CD4-positive, alpha-beta memory T cell (primary cell): ENCODE data around the gene LBHD2. TPM values are rescaled to one million over a fixed set of nuclear protein-coding genes. Genes with fewer than 3 reads are reported as not detected.
"Not testable (repeated sequence)": the region's sequence is repeated elsewhere in the genome, so short reads cannot be mapped to it uniquely, and the experiment has no call there.

Experiments
- CTCF ChIA-PET: fragments of 350-600 bp; sonication (Branson Sonifier 250); formaldehyde crosslinking; loops from one replicate; lab custom pipeline; 2021; ENCODE audit warnings: inconsistent platforms; ENCODE audit not compliant: partially characterized antibody; lab: Charles Lee
- POLR2A ChIA-PET: fragments of 350-600 bp; sonication (Branson Sonifier 250); formaldehyde crosslinking; loops from one replicate; lab custom pipeline; 2021; ENCODE audit not compliant: partially characterized antibody; lab: Charles Lee
- DNase-seq, 5 donors: peaks; one replicate each; pipeline versions ENCODE4 v3.0.0 to v3.0.0-alpha.2; 2020 to 2022; ENCODE audit warnings: mixed read lengths in 1 of 5
- H3K27ac ChIP-seq: one replicate; pipeline ENCODE4 v1.7.0; 2013; ENCODE audit warnings: low read depth, low read length
- H3K27me3 ChIP-seq: 2 replicates; pipeline ENCODE4 v1.7.0; 2013; ENCODE audit warnings: mild to moderate bottlenecking, low read length, moderate library complexity; ENCODE audit not compliant: insufficient read depth
- H3K36me3 ChIP-seq: 2 replicates; pipeline ENCODE4 v1.7.0; 2013; ENCODE audit warnings: mild to moderate bottlenecking, low read length, moderate library complexity; ENCODE audit not compliant: insufficient read depth
- H3K4me1 ChIP-seq: 2 replicates; pipeline ENCODE4 v1.7.0; 2013; ENCODE audit warnings: mild to moderate bottlenecking, low read length, moderate library complexity; ENCODE audit not compliant: insufficient read depth
- H3K4me3 ChIP-seq, 2 donors: one replicate each; pipeline ENCODE4 v1.7.0; 2013; ENCODE audit warnings: low read length in 2 of 2, mild to moderate bottlenecking in 1 of 2
- H3K9me3 ChIP-seq, 2 donors: one replicate each; pipeline ENCODE4 v1.7.0; 2013; ENCODE audit warnings: low read length in 2 of 2, control low read depth in 1 of 2; ENCODE audit not compliant: control insufficient read depth in 1 of 2
- H3K27ac Mint-ChIP-seq, 7 donors: one replicate each; pipeline ENCODE4 v1.8.0; 2020 to 2021; ENCODE audit warnings: mixed read lengths in 7 of 7, mild to moderate bottlenecking in 6 of 7, inconsistent platforms in 3 of 7, moderate library complexity in 3 of 7
- H3K27me3 Mint-ChIP-seq, 2 donors: one replicate each; pipeline ENCODE4 v1.8.0; 2020 to 2021; ENCODE audit warnings: mixed read lengths in 2 of 2
- H3K36me3 Mint-ChIP-seq, 2 donors: one replicate each; pipeline ENCODE4 v1.8.0; 2020 to 2021; ENCODE audit warnings: mixed read lengths in 2 of 2, inconsistent platforms in 1 of 2, mild to moderate bottlenecking in 1 of 2
- H3K4me1 Mint-ChIP-seq, 4 donors: one replicate each; pipeline ENCODE4 v1.8.0; 2020 to 2021; ENCODE audit warnings: mixed read lengths in 4 of 4, mild to moderate bottlenecking in 1 of 4
- H3K4me3 Mint-ChIP-seq, 8 donors: one replicate each; pipeline ENCODE4 v1.8.0; 2020 to 2021; ENCODE audit warnings: mixed read lengths in 8 of 8, mild to moderate bottlenecking in 7 of 8, moderate library complexity in 6 of 8, inconsistent platforms in 3 of 8
- H3K9me3 Mint-ChIP-seq, 8 donors: one replicate each; pipeline ENCODE4 v1.8.0; 2020 to 2021; ENCODE audit warnings: mixed read lengths in 8 of 8, mild to moderate bottlenecking in 5 of 8, inconsistent platforms in 3 of 8, moderate library complexity in 1 of 8
- intact Hi-C: fragments of 100-400 bp; cut with micrococcal nuclease; formaldehyde crosslinking; loops from one replicate; pipeline ENCODE4 v1.15.1; 2023
- polyA plus RNA-seq, 2 donors: library from polyadenylated mRNA; unstranded; fragments of 300-500 nt; fragmentation: Illumina TruSeq; gene quantifications; one replicate each; pipeline ENCODE4 v1.2.3, GENCODE V29; 2021
- total RNA-seq, 2 experiments: library from RNA; stranded (reverse); gene quantifications; one replicate each; pipeline ENCODE4 v1.2.3, GENCODE V29; 2021

Gene LBHD2
- total and polyA plus RNA-seq, 4 experiments from 2014 or later, result not detected

DNA sequence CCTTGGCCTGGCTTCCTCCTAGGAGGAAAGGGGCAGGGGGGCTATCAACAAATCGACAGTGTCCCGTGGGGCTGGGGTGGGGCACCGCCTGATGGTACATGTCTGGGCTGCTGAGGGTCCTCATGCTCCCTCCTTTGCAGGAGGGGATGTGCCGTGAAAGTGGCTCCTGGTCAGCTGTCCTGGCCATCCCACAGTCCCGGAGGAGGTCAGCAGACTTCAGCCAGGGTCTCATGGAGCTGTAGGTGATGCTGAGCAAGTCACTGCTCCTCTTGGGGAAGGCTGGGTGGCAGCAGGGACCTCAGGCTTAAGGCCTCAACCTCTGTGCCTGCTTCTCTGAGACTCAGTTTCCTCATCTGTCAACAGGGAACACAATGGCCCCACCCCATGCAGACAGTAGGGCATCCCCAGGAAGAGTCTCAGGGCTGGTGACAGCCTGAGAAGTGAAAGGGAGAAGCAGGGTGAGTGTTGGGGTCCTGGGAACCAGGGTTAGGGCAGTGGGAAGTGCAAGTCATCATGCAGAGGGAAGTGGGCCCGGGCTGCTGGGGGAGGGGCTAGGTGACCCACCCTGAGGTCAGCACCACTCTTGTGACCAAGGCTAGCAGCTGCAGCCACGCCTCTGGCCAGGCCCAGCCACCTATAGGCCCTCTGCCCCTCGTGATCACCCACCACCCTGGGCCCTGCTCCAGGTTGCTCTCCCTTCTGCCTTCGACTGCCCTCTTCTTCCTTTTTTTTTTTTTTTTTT, 34.8 kb downstream of the LBHD2 start:
- H3K27ac ChIP-seq, result no peak overlapping the region
- H3K4me3 Mint-ChIP-seq, result no peak overlapping the region
- peaks cover 7 to 10% (median 9%) of the 10 kb centered on the region in 4 donors for H3K4me1 Mint-ChIP-seq
- DNase-seq, result no peak
- H3K36me3 ChIP-seq, result no peaks in the 10 kb centered on the region
- peaks cover under 1% of the 10 kb centered on the region for H3K27me3 ChIP-seq
- intact Hi-C loops, result no loop called here
- no peaks in the 10 kb centered on the region for H3K9me3 ChIP-seq
- CTCF ChIA-PET, result interaction anchor here (2.2 kb wide), 1 partner anchor 14 kb away, joined by 11 read pairs; no protein-coding TSS in a partner anchor
- no peak overlapping the region for H3K4me3 ChIP-seq
- peaks cover 12% of the 10 kb centered on the region for H3K4me1 ChIP-seq
- peaks cover 13 to 20% of the 10 kb centered on the region in 2 donors for H3K27me3 Mint-ChIP-seq
- H3K27ac Mint-ChIP-seq, result no peak overlapping the region
- POLR2A ChIA-PET, result no interaction called here
- H3K9me3 Mint-ChIP-seq, result no peaks in the 10 kb centered on the region
- no peaks in the 10 kb centered on the region for H3K36me3 Mint-ChIP-seq

GRCh38 chr14:103119527-103119926, 35.5 kb downstream of the LBHD2 start:
- H3K27ac ChIP-seq, H3K9me3 Mint-ChIP-seq, H3K9me3 ChIP-seq, H3K27me3 ChIP-seq, H3K27ac Mint-ChIP-seq, H3K36me3 ChIP-seq, H3K4me3 ChIP-seq, H3K4me3 Mint-ChIP-seq, DNase-seq, H3K36me3 Mint-ChIP-seq, intact Hi-C loops, POLR2A ChIA-PET: not testable (repeated sequence)
- H3K4me1 ChIP-seq, result peaks cover 13% of the 10 kb centered on the region
- CTCF ChIA-PET, result interaction anchor here (2.2 kb wide), 1 partner anchor 14 kb away, joined by 11 read pairs; no protein-coding TSS in a partner anchor
- Mint-ChIP-seq H3K27me3 (peaks cover 17 to 25% of the 10 kb centered on the region in 2 donors), H3K4me1 (peaks cover 5 to 11% (median 9%) of the 10 kb centered on the region in 4 donors)

DNA sequence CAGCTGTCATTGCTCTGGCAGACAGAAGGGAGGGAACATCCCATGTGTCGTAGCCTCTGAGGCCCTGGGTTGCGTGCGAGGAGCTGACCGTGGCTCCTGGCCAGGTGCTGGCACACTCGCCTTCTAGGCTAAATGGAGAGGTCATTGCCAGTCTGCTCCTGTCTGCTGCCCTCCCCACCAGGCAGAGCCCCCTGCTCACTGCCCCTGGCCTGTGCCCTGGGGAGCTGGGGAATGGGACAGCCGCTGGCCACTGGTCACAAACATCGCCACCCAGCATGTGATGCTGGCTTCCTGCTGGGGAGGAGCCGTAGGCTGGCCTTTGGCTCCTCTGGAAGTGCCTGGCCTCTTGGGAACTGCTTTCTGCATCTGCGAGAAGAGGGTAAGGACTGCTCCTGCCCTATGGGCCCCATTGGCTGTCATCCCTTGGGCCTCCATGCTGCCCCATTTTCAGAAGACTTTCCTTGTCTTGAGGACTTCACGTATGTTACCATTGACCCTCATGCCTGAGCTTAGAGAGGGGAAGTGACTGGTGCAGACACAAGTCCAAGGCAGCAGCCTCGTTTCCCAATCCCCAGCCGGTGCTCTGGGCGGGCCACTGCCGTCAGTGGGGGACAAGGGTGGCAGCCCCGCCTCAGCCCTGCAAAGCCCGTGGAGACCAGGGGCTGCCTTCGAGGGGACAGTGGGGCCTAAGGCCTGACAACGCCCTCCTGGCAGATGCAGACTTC, 37.3 kb downstream of the LBHD2 start:
- no peak for DNase-seq
- H3K9me3 Mint-ChIP-seq, result no peaks in the 10 kb centered on the region
- H3K4me1 Mint-ChIP-seq, result peaks cover 1 to 6% (median 4%) of the 10 kb centered on the region in 4 donors
- peaks cover 17 to 25% of the 10 kb centered on the region in 2 donors for H3K27me3 Mint-ChIP-seq
- H3K4me3 Mint-ChIP-seq, result peak overlapping the region in 1 of 8 donors; percentile 35
- Histone ChIP-seq H3K27me3 (peaks cover 6% of the 10 kb centered on the region), H3K36me3 (no peaks in the 10 kb centered on the region), H3K4me3 (no peak overlapping the region), H3K27ac (no peak overlapping the region), H3K4me1 (peaks cover 12% of the 10 kb centered on the region), H3K9me3 (no peaks in the 10 kb centered on the region)
- no peak overlapping the region for H3K27ac Mint-ChIP-seq
- ChIA-PET POLR2A (no interaction called here), CTCF (no interaction called here)
- intact Hi-C loops, result no loop called here
- no peaks in the 10 kb centered on the region for H3K36me3 Mint-ChIP-seq

- H3K9me3 Mint-ChIP-seq, result no peaks in the 10 kb centered on the region
- DNase-seq, result no peak
- H3K27ac ChIP-seq, result no peak overlapping the region
Measured at GRCh38 chr14:103121846-103122584, 38.0 kb downstream of the LBHD2 start.

DNA sequence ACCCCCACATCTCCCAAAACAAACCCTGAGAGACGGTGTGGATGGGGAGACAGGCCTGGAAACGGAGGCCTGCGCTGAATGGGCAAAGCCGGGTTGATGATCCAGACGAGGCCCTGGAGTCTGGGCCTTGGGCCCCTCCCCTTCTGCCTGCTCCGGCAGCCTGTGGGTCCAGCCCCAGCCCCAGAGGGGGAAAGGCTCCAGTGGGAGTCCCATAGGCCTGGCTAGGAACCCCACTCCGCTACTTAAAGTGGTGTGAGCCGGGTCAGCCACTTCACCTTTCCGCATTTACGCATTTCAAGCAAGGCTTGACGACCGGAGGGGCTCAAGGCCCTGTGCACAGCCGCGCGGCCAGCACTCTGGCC, 38.6 kb downstream of the LBHD2 start:
- no peak overlapping the region for H3K4me3 Mint-ChIP-seq
- Histone ChIP-seq H3K27me3 (peaks cover 6% of the 10 kb centered on the region), H3K36me3 (no peaks in the 10 kb centered on the region), H3K4me3 (no peak overlapping the region), H3K27ac (no peak overlapping the region), H3K4me1 (peaks cover 12% of the 10 kb centered on the region), H3K9me3 (no peaks in the 10 kb centered on the region)
- peaks cover 17 to 25% of the 10 kb centered on the region in 2 donors for H3K27me3 Mint-ChIP-seq
- no peak for DNase-seq
- H3K9me3 Mint-ChIP-seq, result no peaks in the 10 kb centered on the region
- ChIA-PET CTCF (no interaction called here), POLR2A (no interaction called here)
- H3K27ac Mint-ChIP-seq, result no peak overlapping the region
- intact Hi-C loops, result no loop called here
- no peaks in the 10 kb centered on the region for H3K36me3 Mint-ChIP-seq
- peaks cover 1 to 6% (median 4%) of the 10 kb centered on the region in 4 donors for H3K4me1 Mint-ChIP-seq

More at GRCh38 chr14:103121846-103122584, 38.0 kb downstream of the LBHD2 start:
- Mint-ChIP-seq H3K4me1 (peaks cover 1 to 6% (median 4%) of the 10 kb centered on the region in 4 donors), H3K27me3 (peaks cover 17 to 25% of the 10 kb centered on the region in 2 donors), H3K36me3 (no peaks in the 10 kb centered on the region), H3K4me3 (peak overlapping the region in 4 of 8 donors; percentile 4 to 29 (median 19)), H3K27ac (no peak overlapping the region)
- Histone ChIP-seq H3K36me3 (no peaks in the 10 kb centered on the region), H3K27me3 (peaks cover 6% of the 10 kb centered on the region), H3K9me3 (no peaks in the 10 kb centered on the region), H3K4me3 (no peak overlapping the region), H3K4me1 (peaks cover 12% of the 10 kb centered on the region)
- intact Hi-C loops, result no loop called here
- ChIA-PET POLR2A (no interaction called here), CTCF (no interaction called here)

DNA sequence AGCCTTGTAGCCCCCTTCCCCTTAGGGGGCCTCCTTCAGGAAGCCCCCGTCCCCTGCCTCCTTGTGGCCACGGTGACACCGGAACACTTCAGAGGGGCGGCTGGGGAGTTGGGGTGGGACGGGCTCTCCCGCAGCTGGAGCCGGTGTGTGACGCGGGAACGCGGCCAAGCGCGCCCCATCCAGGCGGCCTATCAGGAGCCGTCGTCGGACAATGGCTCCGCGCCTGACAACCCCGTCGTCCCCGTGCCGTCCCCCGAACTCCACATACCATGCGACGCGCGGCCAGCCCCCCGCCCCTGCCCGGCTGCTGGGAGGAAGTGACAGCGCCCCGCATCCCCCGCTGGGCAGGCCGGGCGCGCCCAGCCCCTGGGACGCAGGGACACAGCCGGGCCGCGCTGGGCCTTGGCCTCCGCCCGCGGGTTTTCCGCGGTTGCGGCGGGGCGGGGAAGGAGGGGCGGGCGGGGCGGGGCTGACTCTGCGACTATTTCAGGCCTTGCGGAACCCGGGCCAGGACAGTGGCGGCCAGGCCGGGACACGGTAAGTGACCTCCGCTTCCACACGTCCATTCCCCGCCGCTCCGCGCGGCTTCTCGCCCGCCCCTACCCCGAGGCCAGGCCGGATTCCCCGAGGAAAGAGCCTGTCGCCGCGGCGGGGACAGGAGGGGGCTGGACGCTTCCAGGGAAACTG, 39.1 kb downstream of the LBHD2 start, which contains the start of gene TNFAIP2:
Gene TNFAIP2 (plus strand): TSS at position 515 of the 687 bp plus-strand sequence. CDS start 2,997 bp downstream, outside the sequence.
- Mint-ChIP-seq H3K27ac (peak within 1 kb of the TSS in 1 of 7 donors; percentile 77), H3K27me3 (peaks cover 17 to 25% of the 10 kb centered on the region in 2 donors), H3K9me3 (no peaks in the 10 kb centered on the region), H3K4me1 (peaks cover 1 to 6% (median 4%) of the 10 kb centered on the region in 4 donors), H3K4me3 (peak within 1 kb of the TSS in 3 of 8 donors; percentile 20 to 56 (median 28)), H3K36me3 (no peaks in the 10 kb centered on the region)
- CTCF ChIA-PET, result no interaction called here
- intact Hi-C loops, result no loop called here
- Histone ChIP-seq H3K4me3 (no peak within 1 kb of the TSS), H3K4me1 (peaks cover 12% of the 10 kb centered on the region), H3K27ac (no peak within 1 kb of the TSS), H3K36me3 (no peaks in the 10 kb centered on the region), H3K27me3 (peaks cover 6% of the 10 kb centered on the region), H3K9me3 (no peaks in the 10 kb centered on the region)
- DNase-seq, result no peak
- POLR2A ChIA-PET, result no interaction called here
